ENCODE measurements around the gene WWOX.

WWOX gene

DNA sequence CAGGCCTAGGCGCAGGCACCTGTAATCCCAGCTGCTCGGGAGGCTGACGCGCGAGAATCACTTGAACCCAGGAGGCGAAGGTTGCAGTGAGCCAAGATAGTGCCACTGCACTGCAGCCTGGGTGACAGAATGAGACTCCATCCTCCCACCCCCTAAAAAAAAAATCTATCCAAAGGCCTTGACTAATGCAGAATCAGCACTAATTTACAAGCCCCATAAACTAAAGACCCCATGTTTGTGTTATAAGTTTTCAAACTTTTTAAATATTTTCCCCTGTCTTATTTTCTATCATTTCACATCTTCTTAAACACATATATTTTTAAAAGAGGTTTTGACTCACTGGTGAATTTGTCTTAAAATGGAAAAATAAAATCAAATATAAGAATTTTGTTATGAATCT is 713.1 kb downstream of the WWOX start:
- no peak for DNase-seq (ENCODE audit: low read depth)
- no peak overlapping the region for H3K4me3 ChIP-seq (ENCODE audit: control insufficient read depth, low read depth, low read length)
- TF ChIP-seq CTCF (IDR thresholded peaks at IDR 0.05; ENCODE audit: control insufficient read depth, insufficient read depth, low read depth, low read length, missing control alignments), result no peak

GRCh38 chr16:78813661-78814311 is 714.3 kb downstream of the WWOX start:
- TF ChIP-seq CTCF (IDR thresholded peaks at IDR 0.05; ENCODE audit: control insufficient read depth, insufficient read depth, low read depth, low read length, missing control alignments), result no peak
- no peak overlapping the region for H3K4me3 ChIP-seq (ENCODE audit: control insufficient read depth, low read depth, low read length)
- no peak for DNase-seq (ENCODE audit: low read depth)

DNA sequence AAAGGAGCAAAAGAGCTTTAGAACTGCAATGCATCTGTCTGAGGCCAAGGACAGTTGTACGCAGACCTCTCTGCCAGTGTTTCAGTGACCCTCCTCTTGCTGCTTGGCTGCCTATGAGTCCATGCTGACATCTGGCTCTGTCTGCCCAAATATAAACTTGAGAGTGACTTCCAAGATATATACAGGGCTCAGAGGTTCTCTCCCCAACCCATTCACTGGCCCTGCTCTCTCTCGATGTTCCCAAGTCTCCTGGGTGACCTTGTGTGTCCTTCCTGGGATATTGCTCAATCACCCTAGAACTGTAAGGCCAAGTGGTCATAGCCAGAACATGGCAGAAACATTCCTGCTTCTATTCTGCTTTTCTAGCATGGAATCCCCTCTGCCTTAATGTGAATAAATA is 716.3 kb downstream of the WWOX start:
- DNase-seq (ENCODE audit: low read depth), result no peak
- H3K4me3 ChIP-seq (ENCODE audit: control insufficient read depth, low read depth, low read length), result no peak overlapping the region
- TF ChIP-seq CTCF (IDR thresholded peaks at IDR 0.05; ENCODE audit: control insufficient read depth, insufficient read depth, low read depth, low read length, missing control alignments), result no peak

GRCh38 chr16:78816499-78817195 is 717.2 kb downstream of the WWOX start:
- no peak for DNase-seq (ENCODE audit: low read depth)
- no peak for TF ChIP-seq CTCF (IDR thresholded peaks at IDR 0.05; ENCODE audit: control insufficient read depth, insufficient read depth, low read depth, low read length, missing control alignments)
- no peak overlapping the region for H3K4me3 ChIP-seq (ENCODE audit: control insufficient read depth, low read depth, low read length)

GRCh38 chr16:78817200-78817739 is 717.8 kb downstream of the WWOX start:
- no peak for TF ChIP-seq CTCF (IDR thresholded peaks at IDR 0.05; ENCODE audit: control insufficient read depth, insufficient read depth, low read depth, low read length, missing control alignments)
- H3K4me3 ChIP-seq (ENCODE audit: control insufficient read depth, low read depth, low read length), result no peak overlapping the region
- no peak for DNase-seq (ENCODE audit: low read depth)

GRCh38 chr16:78821335-78821734 is 721.9 kb downstream of the WWOX start:
- no peak overlapping the region for H3K4me3 ChIP-seq (ENCODE audit: control insufficient read depth, low read depth, low read length)
- no peak for TF ChIP-seq CTCF (IDR thresholded peaks at IDR 0.05; ENCODE audit: control insufficient read depth, insufficient read depth, low read depth, low read length, missing control alignments)
- no peak for DNase-seq (ENCODE audit: low read depth)
